HG03439 (cell line): Measurements from ENCODE around the gene MVB12B.

Source experiments
- ATAC-seq: cut with Tn5 transposase; IDR thresholded peaks from one replicate; pipeline ENCODE4 v1.9.1; 2021; ENCODE audit warnings: mild to moderate bottlenecking, moderate library complexity; ENCODE audit not compliant: unreplicated experiment

The MVB12B gene

GRCh38 chr9:126357074-126357473 is 30.4 kb downstream of the MVB12B start:
- ATAC-seq = no peak

- ATAC-seq = no peak
Measured at GRCh38 chr9:126360073-126360472, 33.4 kb downstream of the MVB12B start.

- ATAC-seq = no peak
Measured at GRCh38 chr9:126361810-126362238, 35.2 kb downstream of the MVB12B start.

- ATAC-seq = no peak
Measured at GRCh38 chr9:126363250-126363649, 36.6 kb downstream of the MVB12B start.

- no peak for ATAC-seq
Measured at GRCh38 chr9:126363847-126364671, 37.4 kb downstream of the MVB12B start.

- ATAC-seq = no peak
Measured at GRCh38 chr9:126365780-126366179, 39.2 kb downstream of the MVB12B start.

GRCh38 chr9:126366366-126367011 is 39.9 kb downstream of the MVB12B start:
- no peak for ATAC-seq

- ATAC-seq = no peak
Measured at GRCh38 chr9:126367139-126367538, 40.5 kb downstream of the MVB12B start.

- ATAC-seq = no peak
Measured at GRCh38 chr9:126367616-126368015, 41.0 kb downstream of the MVB12B start.

- no peak for ATAC-seq
Measured at GRCh38 chr9:126368020-126368419, 41.4 kb downstream of the MVB12B start.

GRCh38 chr9:126371007-126371870 is 44.6 kb downstream of the MVB12B start:
- ATAC-seq = no peak

- no peak for ATAC-seq
Measured at GRCh38 chr9:126372716-126373115, 46.1 kb downstream of the MVB12B start.

GRCh38 chr9:126373241-126373640 is 46.6 kb downstream of the MVB12B start:
- ATAC-seq = no peak

GRCh38 chr9:126374366-126374781 is 47.7 kb downstream of the MVB12B start:
- no peak for ATAC-seq

- ATAC-seq = no peak
Measured at GRCh38 chr9:126375386-126375785, 48.8 kb downstream of the MVB12B start.

- ATAC-seq = no peak
Measured at GRCh38 chr9:126376311-126377175, 49.9 kb downstream of the MVB12B start.

GRCh38 chr9:126377176-126377509 is 50.5 kb downstream of the MVB12B start:
- no peak for ATAC-seq

- no peak for ATAC-seq
Measured at GRCh38 chr9:126377536-126377935, 50.9 kb downstream of the MVB12B start.

- ATAC-seq = no peak
Measured at GRCh38 chr9:126378761-126379160, 52.1 kb downstream of the MVB12B start.

- no peak for ATAC-seq
Measured at GRCh38 chr9:126379661-126380360, 53.2 kb downstream of the MVB12B start.
